GM19351 (cell line): Measurements from ENCODE around the gene TOGARAM2.
A peak's percentile ranks its signal among the peaks of the same experiment; 100 is the strongest.

Experiments used
- ATAC-seq: cut with Tn5 transposase; IDR thresholded peaks from one replicate; pipeline ENCODE4 v1.9.1; 2021; ENCODE audit warnings: mild to moderate bottlenecking, moderate library complexity; ENCODE audit not compliant: unreplicated experiment

TOGARAM2 gene

GRCh38 chr2:28981016-28981441 is at the start of gene TOGARAM2:
Gene TOGARAM2 (plus strand): TSS chr2:28981298. CDS start chr2:28994835, 13,537 bp downstream.
- no peak for ATAC-seq

- no peak for ATAC-seq
Observed at GRCh38 chr2:28934769-28935168, 46.3 kb upstream of the TOGARAM2 start.

- no peak for ATAC-seq
Observed at GRCh38 chr2:28941008-28941407, 40.1 kb upstream of the TOGARAM2 start.

GRCh38 chr2:28944535-28945248 is 36.4 kb upstream of the TOGARAM2 start:
- ATAC-seq, result no peak

GRCh38 chr2:28948160-28948559 is 32.9 kb upstream of the TOGARAM2 start:
- no peak for ATAC-seq

- no peak for ATAC-seq
Observed at GRCh38 chr2:28949190-28949589, 31.9 kb upstream of the TOGARAM2 start.

- ATAC-seq, result no peak
Observed at GRCh38 chr2:28949617-28950305, 31.3 kb upstream of the TOGARAM2 start.

GRCh38 chr2:28950941-28951630 is 30.0 kb upstream of the TOGARAM2 start:
- ATAC-seq, result no peak

GRCh38 chr2:28951910-28952835 is 28.9 kb upstream of the TOGARAM2 start:
- ATAC-seq, result no peak

- no peak for ATAC-seq
Observed at GRCh38 chr2:28952836-28953211, 28.3 kb upstream of the TOGARAM2 start.

- ATAC-seq, result no peak
Observed at GRCh38 chr2:28955467-28955866, 25.6 kb upstream of the TOGARAM2 start.

GRCh38 chr2:28956415-28956826 is 24.7 kb upstream of the TOGARAM2 start:
- peak; percentile 72 for ATAC-seq

- no peak for ATAC-seq
Observed at GRCh38 chr2:28956890-28957289, 24.2 kb upstream of the TOGARAM2 start.

- ATAC-seq, result no peak
Observed at GRCh38 chr2:28958689-28959088, 22.4 kb upstream of the TOGARAM2 start.

- ATAC-seq, result no peak
Observed at GRCh38 chr2:28960401-28960800, 20.7 kb upstream of the TOGARAM2 start.

GRCh38 chr2:28962505-28962904 is 18.6 kb upstream of the TOGARAM2 start:
- no peak for ATAC-seq

- ATAC-seq, result no peak
Observed at GRCh38 chr2:28970464-28971160, 10.5 kb upstream of the TOGARAM2 start.

- no peak for ATAC-seq
Observed at GRCh38 chr2:28972778-28973335, 8.2 kb upstream of the TOGARAM2 start.

- ATAC-seq, result no peak
Observed at GRCh38 chr2:28974252-28974651, 6.8 kb upstream of the TOGARAM2 start.

GRCh38 chr2:28975671-28976070 is 5.4 kb upstream of the TOGARAM2 start:
- no peak for ATAC-seq
